DND-41 (cell line): Measurements from ENCODE around the gene PRSS35.

Experiments used
- ATAC-seq: fragments of 200-7000 bp; cut with Tn5 transposase; 3 replicates; pipeline ENCODE4 v1.9.1; 2021; ENCODE audit warnings: low read depth; ENCODE audit not compliant: insufficient read depth
- DNase-seq: peaks from one replicate; pipeline ENCODE4 v3.0.0-alpha.2; 2020
- H2AFZ ChIP-seq: 2 replicates; pipeline ENCODE4 v1.6.0; 2012; ENCODE audit warnings: low read depth, low read length
- H3K27ac ChIP-seq: 2 replicates; pipeline ENCODE4 v1.5.1; 2012; ENCODE audit warnings: low read length, inconsistent platforms
- H3K27me3 ChIP-seq: fragments of 200-600 bp; sonication (generic); 2 replicates; pipeline ENCODE4 v1.6.0; 2012; ENCODE audit warnings: low read length, mild to moderate bottlenecking, inconsistent platforms; ENCODE audit not compliant: insufficient read depth, poor library complexity
- H3K36me3 ChIP-seq: 2 replicates; pipeline ENCODE4 v1.5.1; 2012; ENCODE audit warnings: low read length, inconsistent platforms; ENCODE audit not compliant: insufficient read depth
- H3K4me1 ChIP-seq: 2 replicates; pipeline ENCODE4 v1.5.1; 2012; ENCODE audit warnings: mild to moderate bottlenecking, low read length; ENCODE audit not compliant: insufficient read depth
- H3K4me2 ChIP-seq: 2 replicates; pipeline ENCODE4 v1.6.0; 2012; ENCODE audit warnings: mild to moderate bottlenecking, moderate library complexity, low read length, inconsistent platforms; ENCODE audit not compliant: insufficient read depth
- H3K4me3 ChIP-seq, 2 experiments: fragments of 200-600 bp in 1 of 2; shearing (Covaris generic) in 1 of 2; 2 replicates each; pipeline ENCODE4 v1.5.1; 2012 to 2016; ENCODE audit warnings: inconsistent platforms in 2 of 2, low read length in 2 of 2, mild to moderate bottlenecking in 2 of 2, low read depth in 1 of 2, moderate library complexity in 1 of 2
- H3K79me2 ChIP-seq: 2 replicates; pipeline ENCODE4 v1.6.0; 2012; ENCODE audit warnings: low read length, inconsistent platforms; ENCODE audit not compliant: insufficient read depth
- H3K9ac ChIP-seq: 2 replicates; pipeline ENCODE4 v1.6.0; 2012; ENCODE audit warnings: low read depth, mild to moderate bottlenecking, inconsistent platforms, low read length, moderate library complexity
- H3K9me3 ChIP-seq: 2 replicates; pipeline ENCODE4 v1.5.1; 2012; ENCODE audit warnings: low read length, moderate library complexity, mild to moderate bottlenecking, inconsistent platforms; ENCODE audit not compliant: insufficient read depth, severe bottlenecking
- H4K20me1 ChIP-seq: 2 replicates; pipeline ENCODE4 v1.6.0; 2012; ENCODE audit warnings: low read length; ENCODE audit not compliant: insufficient read depth
- EZH2 ChIP-seq: IDR thresholded peaks from 3 replicates; pipeline ENCODE4 v1.6.1; 2012; ENCODE audit warnings: borderline replicate concordance, low read depth, mild to moderate bottlenecking, moderate library complexity, low read length, inconsistent platforms; ENCODE audit not compliant: severe bottlenecking
- TF ChIP-seq, protein P1 (sequence below): IDR thresholded peaks from 2 replicates; pipeline ENCODE4 v1.5.1; 2012; ENCODE audit warnings: borderline replicate concordance, low read length, moderate library complexity, mild to moderate bottlenecking; ENCODE audit not compliant: poor library complexity, severe bottlenecking; ENCODE audit errors: extremely low read depth

PRSS35 gene

DNA sequence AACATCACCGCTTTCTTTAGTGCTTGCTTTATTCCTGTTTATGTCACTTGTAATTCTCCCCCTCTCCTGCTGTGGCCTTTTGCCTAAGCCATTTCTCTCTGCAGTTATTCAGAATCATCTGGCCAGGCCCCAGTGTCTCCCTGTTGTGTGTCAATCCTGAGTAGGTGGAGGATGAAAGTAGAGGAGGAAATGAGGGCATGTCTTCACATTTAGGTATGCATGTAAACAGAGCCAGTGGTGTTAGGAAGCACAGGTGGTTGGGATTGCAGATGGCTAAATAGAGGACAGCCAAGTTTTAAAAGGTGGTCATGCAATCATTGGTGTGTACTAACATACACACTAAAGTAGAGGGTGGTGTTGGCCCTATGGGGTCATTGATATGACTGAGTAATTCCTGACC, 5.2 kb downstream of the PRSS35 start:
- ATAC-seq (no peak), DNase-seq (no peak)
- Histone ChIP-seq H3K9ac (no peak overlapping the region), H3K79me2 (no peaks in the 10 kb centered on the region), H3K4me1 (no peaks in the 10 kb centered on the region), H3K36me3 (no peaks in the 10 kb centered on the region), H3K27ac (no peak overlapping the region), H4K20me1 (no peaks in the 10 kb centered on the region), H2AFZ (no peak overlapping the region), H3K4me2 (no peak overlapping the region), H3K4me3 (no peak overlapping the region), H3K27me3 (no peaks in the 10 kb centered on the region), H3K9me3 (no peaks in the 10 kb centered on the region)
- TF ChIP-seq, protein P1, sequence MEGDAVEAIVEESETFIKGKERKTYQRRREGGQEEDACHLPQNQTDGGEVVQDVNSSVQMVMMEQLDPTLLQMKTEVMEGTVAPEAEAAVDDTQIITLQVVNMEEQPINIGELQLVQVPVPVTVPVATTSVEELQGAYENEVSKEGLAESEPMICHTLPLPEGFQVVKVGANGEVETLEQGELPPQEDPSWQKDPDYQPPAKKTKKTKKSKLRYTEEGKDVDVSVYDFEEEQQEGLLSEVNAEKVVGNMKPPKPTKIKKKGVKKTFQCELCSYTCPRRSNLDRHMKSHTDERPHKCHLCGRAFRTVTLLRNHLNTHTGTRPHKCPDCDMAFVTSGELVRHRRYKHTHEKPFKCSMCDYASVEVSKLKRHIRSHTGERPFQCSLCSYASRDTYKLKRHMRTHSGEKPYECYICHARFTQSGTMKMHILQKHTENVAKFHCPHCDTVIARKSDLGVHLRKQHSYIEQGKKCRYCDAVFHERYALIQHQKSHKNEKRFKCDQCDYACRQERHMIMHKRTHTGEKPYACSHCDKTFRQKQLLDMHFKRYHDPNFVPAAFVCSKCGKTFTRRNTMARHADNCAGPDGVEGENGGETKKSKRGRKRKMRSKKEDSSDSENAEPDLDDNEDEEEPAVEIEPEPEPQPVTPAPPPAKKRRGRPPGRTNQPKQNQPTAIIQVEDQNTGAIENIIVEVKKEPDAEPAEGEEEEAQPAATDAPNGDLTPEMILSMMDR = no peak
- TF ChIP-seq EZH2 = no peak

DNA sequence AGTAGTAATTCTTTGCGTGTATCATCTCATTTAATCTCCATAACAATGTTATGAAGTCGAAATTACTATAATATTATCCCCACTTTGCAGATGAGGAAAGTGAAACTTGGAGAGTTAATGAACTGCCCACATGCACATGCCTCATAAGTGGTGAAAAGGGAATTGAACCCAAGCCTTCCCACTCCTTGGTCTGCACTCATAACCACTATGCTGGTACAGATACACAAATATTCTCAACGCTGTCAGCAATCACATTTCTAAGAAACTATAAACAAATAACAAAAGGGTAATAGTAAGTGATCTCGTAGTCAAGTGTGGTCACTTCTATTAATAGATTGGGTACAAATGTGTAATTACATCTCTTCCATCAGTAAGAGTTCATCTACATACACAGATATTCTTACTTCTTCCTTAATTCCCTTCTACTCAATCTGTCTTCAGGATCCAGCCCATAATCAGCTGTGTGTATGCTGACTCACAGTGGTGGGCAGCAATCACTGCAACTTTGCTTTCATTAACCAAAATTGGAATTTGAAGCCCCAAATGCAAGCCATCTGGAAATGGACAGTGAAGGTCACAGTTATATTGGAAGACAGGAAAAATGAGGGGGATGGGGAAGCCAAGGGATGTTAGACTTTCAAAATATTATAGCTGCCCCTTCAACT, 6.6 kb downstream of the PRSS35 start:
- Histone ChIP-seq H3K79me2 (no peaks in the 10 kb centered on the region), H4K20me1 (no peaks in the 10 kb centered on the region), H3K4me1 (no peaks in the 10 kb centered on the region), H3K27me3 (peaks cover 4% of the 10 kb centered on the region), H3K4me3 (no peak overlapping the region), H3K27ac (no peak overlapping the region), H3K9ac (no peak overlapping the region), H2AFZ (no peak overlapping the region), H3K4me2 (no peak overlapping the region), H3K36me3 (no peaks in the 10 kb centered on the region), H3K9me3 (no peaks in the 10 kb centered on the region)
- ATAC-seq (no peak), DNase-seq (no peak)
- TF ChIP-seq, protein P1 = peak; percentile 27
- TF ChIP-seq EZH2 = no peak

DNA sequence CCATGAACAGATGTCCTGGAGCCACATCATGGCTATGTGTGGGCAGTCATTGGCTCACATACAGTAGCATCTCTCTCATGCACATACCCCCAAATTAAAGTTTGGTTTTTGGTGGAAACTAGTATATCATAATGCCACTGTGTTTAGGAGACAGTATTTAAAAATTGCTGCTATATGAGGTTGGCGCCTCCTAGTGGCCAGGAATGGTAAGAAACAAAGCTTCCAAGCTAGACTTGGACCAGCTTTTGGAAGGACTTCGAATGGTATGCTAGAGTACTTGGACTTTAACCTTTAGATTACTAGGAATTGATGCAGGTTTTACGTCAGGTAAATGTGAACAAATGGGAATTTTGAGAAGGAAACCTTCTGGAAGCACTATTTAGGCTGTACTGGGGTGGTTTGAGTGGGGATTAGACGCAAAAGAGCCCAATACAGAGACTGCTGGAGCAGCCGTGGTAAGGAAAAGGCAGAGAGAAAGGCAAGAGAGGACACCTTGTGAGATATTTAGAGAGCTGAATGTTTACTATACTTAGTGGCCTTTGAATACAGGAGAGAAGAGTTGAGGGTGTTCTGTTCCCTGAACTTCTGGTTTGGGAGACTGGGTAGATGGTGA, 23.8 kb downstream of the PRSS35 start:
- Histone ChIP-seq H3K27ac (no peak overlapping the region), H3K9me3 (no peaks in the 10 kb centered on the region), H3K36me3 (no peaks in the 10 kb centered on the region), H3K27me3 (no peaks in the 10 kb centered on the region), H3K9ac (no peak overlapping the region), H3K4me2 (no peak overlapping the region), H3K4me1 (no peaks in the 10 kb centered on the region), H3K79me2 (no peaks in the 10 kb centered on the region), H2AFZ (no peak overlapping the region), H3K4me3 (no peak overlapping the region), H4K20me1 (no peaks in the 10 kb centered on the region)
- ATAC-seq (peak; percentile 62), DNase-seq (peak; percentile 39)
- TF ChIP-seq, protein P1 = peak; percentile 80
- no peak for TF ChIP-seq EZH2
